Endothelial cell (in vitro differentiated cells): ENCODE data around the gene ANKRD55. TPM values are rescaled to one million over a fixed set of nuclear protein-coding genes. Genes with fewer than 3 reads are reported as not detected.
"Not testable (repeated sequence)": the region's sequence is repeated elsewhere in the genome, so short reads cannot be mapped to it uniquely, and the experiment has no call there.

ENCODE experiments used
- DNase-seq: peaks from one replicate; pipeline ENCODE4 v3.0.0; 2021; ENCODE audit warnings: low spot score
- H3K27ac Mint-ChIP-seq: one replicate; pipeline ENCODE4 v1.8.0; 2021; ENCODE audit warnings: mixed read lengths, inconsistent platforms; ENCODE audit not compliant: unreplicated experiment
- H3K27me3 Mint-ChIP-seq: one replicate; pipeline ENCODE4 v1.8.0; 2021; ENCODE audit warnings: mild to moderate bottlenecking, moderate library complexity, mixed read lengths, inconsistent platforms; ENCODE audit not compliant: unreplicated experiment
- H3K36me3 Mint-ChIP-seq: one replicate; pipeline ENCODE4 v1.8.0; 2021; ENCODE audit warnings: mild to moderate bottlenecking, low read depth, mixed read lengths, inconsistent platforms; ENCODE audit not compliant: unreplicated experiment
- H3K4me1 Mint-ChIP-seq: one replicate; pipeline ENCODE4 v1.8.0; 2021; ENCODE audit warnings: mild to moderate bottlenecking, mixed read lengths, inconsistent platforms; ENCODE audit not compliant: unreplicated experiment
- H3K4me3 Mint-ChIP-seq: one replicate; pipeline ENCODE4 v1.8.0; 2021; ENCODE audit warnings: mild to moderate bottlenecking, mixed read lengths, inconsistent platforms; ENCODE audit not compliant: unreplicated experiment
- H3K9me3 Mint-ChIP-seq: one replicate; pipeline ENCODE4 v1.8.0; 2021; ENCODE audit warnings: mixed read lengths, inconsistent platforms; ENCODE audit not compliant: unreplicated experiment
- CTCF ChIP-seq: fragments of 200-600 bp; sonication (generic); IDR thresholded peaks from one replicate; pipeline ENCODE4 v1.5.0; 2021; ENCODE audit warnings: antibody characterized with exemption; ENCODE audit not compliant: unreplicated experiment
- total RNA-seq: library from RNA; stranded (reverse); fragmentation: NEBNext Ultra II Directional; extraction: Animal tissue kit (Norgen Biotek cat#: 25700); gene quantifications from one replicate; pipeline ENCODE4 v1.2.1, GENCODE V29; 2021; ENCODE audit not compliant: unreplicated experiment

Gene ANKRD55
- total RNA-seq, 1 donor from 2014 or later: not detected

- no peak for TF ChIP-seq CTCF
- Mint-ChIP-seq H3K4me3 (no peak overlapping the region), H3K27me3 (peaks cover 3% of the 10 kb centered on the region), H3K27ac (no peak overlapping the region), H3K4me1 (no peaks in the 10 kb centered on the region), H3K36me3 (no peaks in the 10 kb centered on the region), H3K9me3 (no peaks in the 10 kb centered on the region)
- no peak for DNase-seq
These were observed 143.9 kb downstream of the ANKRD55 start for GRCh38 chr5:56088967-56089829.

GRCh38 chr5:56088431-56088949 is 144.6 kb downstream of the ANKRD55 start:
- no peak for DNase-seq
- H3K9me3 Mint-ChIP-seq: no peaks in the 10 kb centered on the region
- H3K4me1 Mint-ChIP-seq: no peaks in the 10 kb centered on the region
- H3K36me3 Mint-ChIP-seq: peaks cover 1% of the 10 kb centered on the region
- peaks cover 5% of the 10 kb centered on the region for H3K27me3 Mint-ChIP-seq
- no peak for TF ChIP-seq CTCF
- H3K4me3 Mint-ChIP-seq: no peak overlapping the region
- no peak overlapping the region for H3K27ac Mint-ChIP-seq

DNA sequence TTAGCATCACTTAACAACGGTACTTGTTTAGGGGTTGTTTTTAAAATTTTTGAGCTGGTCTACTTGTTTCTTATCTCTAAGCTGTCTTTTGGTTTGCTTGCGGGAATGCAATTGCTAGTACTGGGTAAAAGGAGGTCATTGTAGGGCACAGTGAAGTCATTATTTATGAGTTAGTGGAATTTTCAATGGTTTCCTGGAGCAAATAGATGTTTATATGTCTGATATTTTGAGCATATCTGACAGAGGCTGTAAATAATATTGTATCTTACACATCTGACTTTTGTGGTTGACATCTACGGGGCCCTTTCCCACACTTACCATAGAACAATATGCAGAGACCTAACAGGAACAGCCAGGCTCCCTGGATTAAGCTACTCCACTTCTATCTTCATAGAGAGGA is 147.9 kb downstream of the ANKRD55 start:
- Mint-ChIP-seq H3K4me3 (no peak overlapping the region), H3K27me3 (peaks cover 3% of the 10 kb centered on the region), H3K9me3 (no peaks in the 10 kb centered on the region), H3K36me3 (peaks cover 4% of the 10 kb centered on the region), H3K4me1 (no peaks in the 10 kb centered on the region), H3K27ac (no peak overlapping the region)
- DNase-seq: no peak
- no peak for TF ChIP-seq CTCF

DNA sequence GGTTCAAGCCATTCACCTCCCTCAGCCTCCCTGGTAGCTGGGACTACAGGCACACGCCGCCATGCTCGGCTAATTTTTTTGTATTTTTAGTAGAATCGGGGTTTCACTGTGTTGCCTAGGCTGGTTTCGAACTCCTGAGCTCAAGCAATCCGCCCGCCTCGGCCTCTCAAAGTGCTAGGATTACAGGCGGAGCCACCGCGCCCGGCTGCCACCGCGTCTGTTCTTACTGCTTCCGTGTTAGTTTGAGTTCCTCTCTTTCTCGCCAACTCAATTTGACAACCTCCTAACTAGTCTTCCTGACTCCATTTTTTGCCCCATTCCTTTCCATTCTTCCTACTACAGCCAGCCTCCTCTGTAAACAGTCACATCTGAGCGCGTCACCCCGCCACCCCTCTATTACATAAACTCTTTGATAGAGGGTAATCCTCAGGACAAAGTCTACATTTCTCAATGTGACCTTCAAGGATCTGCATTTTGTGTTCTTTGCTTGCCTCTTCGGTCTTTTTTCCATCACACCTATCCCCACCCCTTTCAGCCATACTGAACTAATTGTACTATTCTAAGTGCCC is 149.8 kb downstream of the ANKRD55 start:
- H3K27me3 Mint-ChIP-seq: peaks cover 3% of the 10 kb centered on the region
- H3K4me1 Mint-ChIP-seq: peaks cover 3% of the 10 kb centered on the region
- H3K36me3 Mint-ChIP-seq: peaks cover 4% of the 10 kb centered on the region
- H3K27ac Mint-ChIP-seq: no peak overlapping the region
- H3K4me3 Mint-ChIP-seq: no peak overlapping the region
- no peak for DNase-seq
- no peak for TF ChIP-seq CTCF
- no peaks in the 10 kb centered on the region for H3K9me3 Mint-ChIP-seq

GRCh38 chr5:56081053-56081642 is 152.0 kb downstream of the ANKRD55 start:
- not testable (repeated sequence) for H3K27me3 Mint-ChIP-seq

More at GRCh38 chr5:56081053-56081642, 152.0 kb downstream of the ANKRD55 start:
- not testable (repeated sequence) for H3K9me3 Mint-ChIP-seq, H3K27ac Mint-ChIP-seq, H3K4me1 Mint-ChIP-seq, H3K4me3 Mint-ChIP-seq, H3K36me3 Mint-ChIP-seq, DNase-seq
